Measurements from ENCODE around the gene BATF.

- TF ChIP-seq, protein P1, sequence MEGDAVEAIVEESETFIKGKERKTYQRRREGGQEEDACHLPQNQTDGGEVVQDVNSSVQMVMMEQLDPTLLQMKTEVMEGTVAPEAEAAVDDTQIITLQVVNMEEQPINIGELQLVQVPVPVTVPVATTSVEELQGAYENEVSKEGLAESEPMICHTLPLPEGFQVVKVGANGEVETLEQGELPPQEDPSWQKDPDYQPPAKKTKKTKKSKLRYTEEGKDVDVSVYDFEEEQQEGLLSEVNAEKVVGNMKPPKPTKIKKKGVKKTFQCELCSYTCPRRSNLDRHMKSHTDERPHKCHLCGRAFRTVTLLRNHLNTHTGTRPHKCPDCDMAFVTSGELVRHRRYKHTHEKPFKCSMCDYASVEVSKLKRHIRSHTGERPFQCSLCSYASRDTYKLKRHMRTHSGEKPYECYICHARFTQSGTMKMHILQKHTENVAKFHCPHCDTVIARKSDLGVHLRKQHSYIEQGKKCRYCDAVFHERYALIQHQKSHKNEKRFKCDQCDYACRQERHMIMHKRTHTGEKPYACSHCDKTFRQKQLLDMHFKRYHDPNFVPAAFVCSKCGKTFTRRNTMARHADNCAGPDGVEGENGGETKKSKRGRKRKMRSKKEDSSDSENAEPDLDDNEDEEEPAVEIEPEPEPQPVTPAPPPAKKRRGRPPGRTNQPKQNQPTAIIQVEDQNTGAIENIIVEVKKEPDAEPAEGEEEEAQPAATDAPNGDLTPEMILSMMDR (conservative IDR thresholded peaks at IDR 0.05) = no peak
- no peak for TF ChIP-seq EZH2 (IDR thresholded peaks at IDR 0.05; ENCODE audit: low read depth)
These were observed 45.8 kb upstream of the BATF start for GRCh38 chr14:75476274-75476995.
